Keratinocyte (primary cell): ENCODE data around the gene EMC10. TPM values are rescaled to one million over a fixed set of nuclear protein-coding genes. Genes with fewer than 3 reads are reported as not detected.

ENCODE experiments used
- DNase-seq: peaks from one replicate; pipeline ENCODE4 v3.0.0-alpha.2; 2011; ENCODE audit warnings: low read depth, missing footprints, low spot score
- FAIRE-seq: peaks from 2 replicates; lab custom pipeline; 2011; peaks lifted over from hg19 to GRCh38; lab: Jason Lieb, UNC
- H2AFZ ChIP-seq: 2 replicates; pipeline ENCODE4 v1.6.0; 2012; ENCODE audit warnings: low read length, control low read depth, inconsistent platforms; ENCODE audit not compliant: control insufficient read depth
- H3K27ac ChIP-seq: 2 replicates; pipeline ENCODE4 v1.5.1; 2011; ENCODE audit warnings: low read length; ENCODE audit not compliant: control insufficient read depth, insufficient read depth
- H3K27me3 ChIP-seq: 3 replicates; pipeline ENCODE4 v1.6.0; 2011; ENCODE audit warnings: low read length; ENCODE audit not compliant: control insufficient read depth, insufficient read depth; ENCODE audit errors: extremely low read depth
- H3K36me3 ChIP-seq, 2 experiments: 2 replicates in 1 of 2; 3 replicates in 1 of 2; pipeline ENCODE4 v1.5.1; 2011; ENCODE audit warnings: low read length in 2 of 2, mild to moderate bottlenecking in 1 of 2; ENCODE audit not compliant: control insufficient read depth in 2 of 2, insufficient read depth in 2 of 2; ENCODE audit errors: extremely low read depth in 1 of 2
- H3K4me1 ChIP-seq: 3 replicates; pipeline ENCODE4 v1.5.1; 2011; ENCODE audit warnings: low read length; ENCODE audit not compliant: control insufficient read depth, insufficient read depth; ENCODE audit errors: extremely low read depth
- H3K4me2 ChIP-seq: 3 replicates; pipeline ENCODE4 v1.6.0; 2011; ENCODE audit warnings: low read depth, low read length; ENCODE audit not compliant: control insufficient read depth, insufficient read depth; ENCODE audit errors: extremely low read depth
- H3K4me3 ChIP-seq, 3 experiments: fragments of 200-600 bp in 1 of 3; sonication (generic) in 1 of 3; 2 replicates in 2 of 3; 3 replicates in 1 of 3; pipeline ENCODE4 v1.5.1; 2011 to 2016; ENCODE audit warnings: low read length in 3 of 3, mild to moderate bottlenecking in 3 of 3, control low read depth in 2 of 3, inconsistent platforms in 1 of 3, low read depth in 1 of 3, mixed read lengths in 1 of 3, mixed run types in 1 of 3, moderate library complexity in 1 of 3; ENCODE audit not compliant: control insufficient read depth in 2 of 3, insufficient read depth in 2 of 3; ENCODE audit errors: extremely low read depth in 1 of 3
- H3K79me2 ChIP-seq: 2 replicates; pipeline ENCODE4 v1.6.0; 2012; ENCODE audit warnings: low read length; ENCODE audit not compliant: control insufficient read depth, insufficient read depth
- H3K9ac ChIP-seq: 3 replicates; pipeline ENCODE4 v1.6.0; 2011; ENCODE audit warnings: low read length; ENCODE audit not compliant: control insufficient read depth, insufficient read depth; ENCODE audit errors: extremely low read depth
- H3K9me1 ChIP-seq: 3 replicates; pipeline ENCODE4 v1.6.0; 2011; ENCODE audit warnings: low read length; ENCODE audit not compliant: control insufficient read depth, insufficient read depth; ENCODE audit errors: extremely low read depth
- H3K9me3 ChIP-seq: 2 replicates; pipeline ENCODE4 v1.5.1; 2012; ENCODE audit warnings: low read depth, low read length; ENCODE audit not compliant: control insufficient read depth
- H4K20me1 ChIP-seq: 3 replicates; pipeline ENCODE4 v1.6.0; 2011; ENCODE audit warnings: low read length; ENCODE audit not compliant: control insufficient read depth, insufficient read depth; ENCODE audit errors: extremely low read depth
- CTCF ChIP-seq, 3 experiments: IDR thresholded peaks in 1 of 3; conservative IDR thresholded peaks in 1 of 3; optimal IDR thresholded peaks in 1 of 3; 2 replicates in 2 of 3; 3 replicates in 1 of 3; pipeline versions ENCODE3 to v1.5.1; 2011; ENCODE audit warnings: low read length in 3 of 3, mild to moderate bottlenecking in 3 of 3, moderate library complexity in 2 of 3, control low read depth in 1 of 3, inconsistent platforms in 1 of 3; ENCODE audit not compliant: insufficient read depth in 2 of 3; ENCODE audit errors: extremely low read depth in 1 of 3
- EZH2 ChIP-seq: IDR thresholded peaks from one replicate; pipeline ENCODE4 v1.6.1; 2012; ENCODE audit warnings: inconsistent platforms, mild to moderate bottlenecking, low read length, moderate library complexity
- dilution Hi-C: fragments of 300-500 bp; cut with MboI; formaldehyde crosslinking; loops from one replicate; pipeline ENCODE4 v1.7.0; 2020; ENCODE audit warnings: low sequenced_read_pairs; ENCODE audit not compliant: extremely low pct_ligation_motif_present
- polyA plus RNA-seq, 5 experiments: library from polyadenylated mRNA; depleted of rRNA in 3 of 5; stranded (reverse) in 3 of 5; stranded (forward) in 1 of 5; unstranded in 1 of 5; fragments of >200 nt; gene quantifications; 1 replicate in 1 of 5; 2 replicates in 3 of 5; 3 replicates in 1 of 5; pipeline versions ENCODE4 v1.2.1 to v1.2.3, GENCODE V29; 2011 to 2012; ENCODE audit warnings: missing spikeins in 2 of 5, low read depth in 1 of 5, low replicate concordance in 1 of 5

The EMC10 gene
- polyA plus RNA-seq, 1 donor (not counting 4 experiments of a cell fraction or from before 2014, with no cell fraction given), result 26.7 TPM

- Histone ChIP-seq H3K27me3 (peaks cover 14% of the 10 kb centered on the region), H2AFZ (no peak overlapping the region), H3K36me3 (no peaks in the 10 kb centered on the region), H3K79me2 (no peaks in the 10 kb centered on the region), H3K4me1 (peaks cover 9% of the 10 kb centered on the region), H3K4me3 (no peak overlapping the region), H3K4me2 (no peak overlapping the region), H3K9me3 (no peaks in the 10 kb centered on the region), H3K9ac (no peak overlapping the region), H3K27ac (no peak overlapping the region), H4K20me1 (no peaks in the 10 kb centered on the region), H3K9me1 (no peaks in the 10 kb centered on the region)
- dilution Hi-C loops, result no loop called here
- FAIRE-seq, result no peak
- DNase-seq, result no peak
- no peak for TF ChIP-seq CTCF (optimal IDR thresholded peaks at IDR 0.05 in 1 of 3, IDR thresholded peaks at IDR 0.05 in 1 of 3, conservative IDR thresholded peaks at IDR 0.05 in 1 of 3; ENCODE audit: extremely low read depth in 1 of 3, insufficient read depth in 2 of 3, low read length in 3 of 3)
- no peak for TF ChIP-seq EZH2
Observed at GRCh38 chr19:50434525-50434924, 41.8 kb upstream of the EMC10 start.

- H3K4me3 ChIP-seq, result no peak overlapping the region
- no peaks in the 10 kb centered on the region for H3K36me3 ChIP-seq
- no peak overlapping the region for H3K4me2 ChIP-seq
- no peaks in the 10 kb centered on the region for H3K9me1 ChIP-seq
- peaks cover 9% of the 10 kb centered on the region for H3K4me1 ChIP-seq
- no peaks in the 10 kb centered on the region for H4K20me1 ChIP-seq
- H3K9me3 ChIP-seq, result no peaks in the 10 kb centered on the region
- no peak overlapping the region for H3K27ac ChIP-seq
- no peak for DNase-seq
- H3K27me3 ChIP-seq, result peaks cover 14% of the 10 kb centered on the region
- H2AFZ ChIP-seq, result no peak overlapping the region
- no peak overlapping the region for H3K9ac ChIP-seq
- dilution Hi-C loops, result no loop called here
- no peak for FAIRE-seq
- TF ChIP-seq CTCF (optimal IDR thresholded peaks at IDR 0.05 in 1 of 3, IDR thresholded peaks at IDR 0.05 in 1 of 3, conservative IDR thresholded peaks at IDR 0.05 in 1 of 3; ENCODE audit: extremely low read depth in 1 of 3, insufficient read depth in 2 of 3, low read length in 3 of 3), result no peak
- no peak for TF ChIP-seq EZH2
- no peaks in the 10 kb centered on the region for H3K79me2 ChIP-seq
Observed at GRCh38 chr19:50435221-50435620, 41.1 kb upstream of the EMC10 start.
